HG03045 (cell line): ENCODE data around the gene UQCRHL.

ENCODE experiments used
- ATAC-seq: cut with Tn5 transposase; IDR thresholded peaks from one replicate; pipeline ENCODE4 v1.9.1; 2021; ENCODE audit warnings: mild to moderate bottlenecking, moderate library complexity; ENCODE audit not compliant: unreplicated experiment

The UQCRHL gene

DNA sequence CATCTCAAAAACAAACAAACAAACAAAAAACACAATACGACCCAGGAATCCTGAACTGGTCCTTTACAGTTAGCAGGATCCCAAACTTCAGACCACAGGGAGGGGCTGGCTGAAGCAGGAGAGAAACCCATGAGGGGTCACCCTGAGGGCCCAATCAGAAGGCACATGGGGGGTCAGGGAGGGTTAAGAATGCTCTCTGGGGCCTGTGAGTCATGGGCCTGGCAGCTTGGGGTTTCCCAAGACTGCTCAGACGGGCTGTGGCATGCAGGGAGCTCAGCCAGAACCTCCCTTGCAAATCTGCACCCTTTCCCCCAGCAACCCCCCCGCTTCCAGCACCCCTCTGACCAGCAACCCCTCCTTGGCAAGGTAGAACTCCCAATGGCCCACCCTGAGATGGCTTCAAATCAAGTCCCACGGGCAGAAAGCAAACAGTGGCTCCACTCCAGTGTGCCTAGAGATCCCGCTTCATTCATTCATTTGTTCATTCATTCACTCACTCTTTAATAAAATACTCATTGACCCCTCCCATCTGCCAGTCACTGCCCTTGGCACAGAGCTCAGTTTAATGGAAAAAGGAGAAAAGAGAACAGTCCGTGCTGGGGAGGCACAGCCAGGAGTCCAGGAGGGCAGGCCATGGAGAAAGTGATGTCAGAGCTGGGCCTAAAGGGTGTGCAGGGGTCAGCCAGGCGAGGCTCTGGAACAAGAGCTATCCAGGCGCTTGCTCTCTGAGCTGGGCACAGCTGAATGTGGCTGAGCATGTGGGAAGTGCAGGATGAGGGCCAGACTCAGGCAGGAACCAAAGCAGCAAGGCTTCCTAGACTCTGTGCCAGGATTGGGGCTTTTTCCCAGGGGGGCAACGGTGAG lies 8.2 kb downstream of the UQCRHL start:
- ATAC-seq, result no peak

DNA sequence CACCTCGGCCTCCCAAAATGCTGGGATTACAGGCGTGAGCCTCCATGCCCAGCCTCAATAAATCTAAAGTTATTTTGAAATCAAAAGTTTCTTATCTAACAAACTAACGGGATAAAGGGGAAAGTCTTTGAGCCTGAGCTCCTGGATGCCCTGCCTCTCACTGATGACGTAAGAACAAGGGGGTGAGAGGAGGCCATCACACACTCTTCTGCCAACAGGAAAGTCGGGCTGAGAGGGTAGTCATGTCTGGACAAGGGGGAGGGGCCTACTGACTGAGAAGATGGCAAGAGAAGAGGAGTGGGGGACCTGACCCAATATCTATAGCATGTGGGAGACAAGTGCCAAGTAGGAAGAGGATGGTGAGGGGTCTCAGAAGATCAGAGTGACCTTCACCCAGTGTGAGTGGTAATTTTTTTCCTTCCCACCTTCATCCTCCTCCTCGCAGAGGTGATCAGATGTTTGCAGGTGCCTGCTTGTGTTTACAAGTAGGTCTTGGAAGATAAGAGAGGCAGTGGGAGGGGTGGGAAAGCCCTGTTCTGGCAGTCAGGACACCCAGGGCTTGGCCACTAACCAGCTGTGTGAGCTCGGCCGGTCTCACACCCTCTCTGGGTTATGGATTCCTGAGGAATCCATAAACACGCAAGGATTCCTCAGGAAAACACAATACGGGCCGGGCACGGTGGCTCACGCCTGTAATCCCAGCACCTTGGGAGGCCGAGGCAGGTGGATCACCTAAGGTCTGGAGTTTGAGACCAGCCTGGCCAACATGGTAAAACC lies 9.6 kb downstream of the UQCRHL start:
- ATAC-seq, result no peak

DNA sequence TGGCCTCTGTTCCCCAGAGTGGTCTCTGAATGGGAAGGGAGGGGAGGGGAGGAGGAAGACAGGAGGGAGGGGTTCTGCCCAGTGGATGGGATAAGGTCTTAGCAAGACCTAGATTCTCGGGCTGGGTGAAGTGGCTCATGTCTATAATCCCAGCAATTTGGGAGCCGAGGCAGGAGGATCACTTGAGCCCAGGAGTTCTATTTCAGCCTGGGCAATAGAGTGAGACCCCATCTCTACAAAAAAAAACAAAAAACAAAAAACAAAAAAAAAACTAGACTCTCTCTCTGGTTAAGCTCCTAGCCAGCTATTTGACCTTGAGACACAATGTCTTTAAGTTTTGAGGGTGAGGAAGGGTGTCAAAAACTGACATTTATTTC lies 11.4 kb downstream of the UQCRHL start:
- no peak for ATAC-seq

- ATAC-seq, result no peak
Observed at GRCh38 chr1:15788624-15789301, 18.7 kb downstream of the UQCRHL start.

DNA sequence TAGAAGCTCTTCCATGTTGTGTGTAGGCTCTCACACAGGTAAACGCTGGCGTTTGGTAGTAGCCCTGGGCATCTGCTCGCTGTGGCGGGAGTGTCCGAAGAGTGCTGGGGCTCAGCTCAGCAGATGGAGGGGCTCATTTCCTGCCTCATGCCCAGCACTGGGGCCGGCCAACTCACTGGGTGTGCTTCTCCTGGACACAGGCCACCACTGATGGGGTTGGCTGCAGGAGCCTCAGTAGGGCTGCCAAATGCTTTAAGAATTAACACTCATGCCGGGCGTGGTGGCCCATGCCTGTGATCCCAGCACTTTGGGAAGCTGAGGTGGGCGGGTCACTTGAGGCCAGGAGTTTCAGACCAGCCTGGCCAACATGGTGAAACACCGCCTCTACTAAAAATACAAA lies 20.9 kb downstream of the UQCRHL start:
- no peak for ATAC-seq

DNA sequence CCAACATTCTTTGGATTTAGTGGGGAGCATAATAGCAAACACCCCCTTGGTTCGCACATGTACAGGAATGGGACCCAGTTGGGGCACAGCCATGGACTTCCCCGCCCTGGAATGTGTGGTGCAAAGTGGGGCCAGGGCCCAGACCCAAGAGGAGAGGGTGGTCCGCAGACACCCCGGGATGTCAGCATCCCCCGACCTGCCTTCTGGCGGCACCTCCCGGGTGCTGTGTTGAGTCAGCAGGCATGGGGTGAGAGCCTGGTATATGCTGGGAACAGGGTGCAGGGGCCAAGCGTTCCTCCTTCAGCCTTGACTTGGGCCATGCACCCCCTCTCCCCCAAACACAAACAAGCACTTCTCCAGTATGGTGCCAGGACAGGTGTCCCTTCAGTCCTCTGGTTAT lies 21.8 kb downstream of the UQCRHL start:
- no peak for ATAC-seq

DNA sequence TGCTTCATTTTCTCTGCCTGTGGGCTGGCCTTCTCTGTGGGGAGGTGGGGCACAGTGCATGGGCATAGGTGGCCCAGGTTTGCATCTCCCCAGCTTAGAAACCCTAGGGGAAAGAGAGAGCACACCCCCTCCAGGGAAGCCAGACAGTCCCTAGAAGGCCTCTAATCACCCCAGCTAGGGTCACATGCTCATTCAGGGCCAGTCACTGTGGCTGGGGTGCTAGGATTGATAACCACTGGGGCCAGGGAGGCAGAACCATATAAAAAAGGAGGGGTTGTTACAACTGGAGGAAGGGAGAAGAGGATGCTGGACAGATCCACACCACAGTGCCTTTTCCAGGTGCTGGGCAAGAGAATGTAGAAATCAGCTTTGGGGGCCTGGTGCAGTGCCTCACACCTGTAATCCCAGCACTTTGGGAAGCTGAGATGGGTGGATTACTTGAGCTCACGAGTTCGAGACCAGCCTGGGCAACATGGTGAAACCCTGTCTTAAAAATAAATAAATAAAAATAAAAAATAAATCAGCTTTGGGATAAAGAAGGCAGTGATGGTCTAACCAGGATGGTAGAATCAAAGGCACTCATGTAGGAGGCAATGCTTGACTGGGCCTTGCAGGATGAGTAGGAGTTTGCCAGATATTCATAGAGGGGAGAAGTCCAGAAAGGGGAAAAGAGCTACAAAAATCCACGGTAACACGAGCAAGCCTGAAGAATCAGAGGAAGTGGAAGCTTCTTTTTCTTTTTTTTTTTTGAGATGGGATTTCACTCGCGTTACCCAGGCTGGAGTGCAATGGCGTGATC lies 29.3 kb downstream of the UQCRHL start:
- ATAC-seq, result no peak

DNA sequence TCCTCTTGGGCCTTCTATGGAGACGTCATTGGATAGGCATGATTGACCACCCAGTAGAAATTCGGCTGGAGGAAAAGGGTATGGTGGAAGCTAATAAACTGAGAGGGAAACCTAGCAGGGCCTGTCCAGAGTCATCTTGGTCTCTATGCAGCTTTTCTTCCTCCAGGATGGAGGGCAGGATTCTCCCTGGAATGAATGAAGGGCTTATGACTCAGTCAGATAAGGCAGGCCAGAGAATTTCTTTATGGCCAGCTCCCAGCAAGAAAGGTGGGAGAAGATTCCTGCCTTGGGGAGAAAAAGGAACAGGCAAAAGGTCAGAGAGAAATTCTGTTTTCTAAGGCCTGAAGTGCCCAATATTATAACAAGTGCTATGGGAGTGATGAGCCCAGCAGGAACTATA lies 31.7 kb downstream of the UQCRHL start:
- ATAC-seq, result no peak

- no peak for ATAC-seq
Observed at GRCh38 chr1:15771836-15772515, 35.5 kb downstream of the UQCRHL start.

GRCh38 chr1:15770313-15770962 lies 37.0 kb downstream of the UQCRHL start:
- no peak for ATAC-seq

- no peak for ATAC-seq
Observed at GRCh38 chr1:15768388-15768787, 39.1 kb downstream of the UQCRHL start.

DNA sequence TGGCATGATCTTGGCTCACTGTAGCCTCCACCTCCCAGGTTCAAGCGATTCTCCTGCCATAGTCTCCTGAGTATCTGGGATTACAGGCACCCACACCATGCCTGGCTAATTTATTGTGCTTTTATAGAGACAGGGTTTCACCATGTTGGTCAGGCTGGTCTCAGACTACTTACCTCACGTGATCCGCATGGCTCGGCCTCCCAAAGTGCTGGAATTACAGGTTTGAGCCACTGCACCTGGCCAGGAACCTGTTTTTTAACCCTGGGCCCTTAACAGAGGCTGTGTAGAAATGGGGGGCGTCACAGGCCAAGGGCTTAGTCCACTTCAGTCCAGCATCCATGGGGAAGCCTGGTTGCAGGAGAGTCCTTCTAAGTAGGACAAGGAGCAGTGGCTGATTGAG lies 39.5 kb downstream of the UQCRHL start:
- no peak for ATAC-seq

- ATAC-seq, result no peak
Observed at GRCh38 chr1:15765495-15766194, 41.8 kb downstream of the UQCRHL start.

DNA sequence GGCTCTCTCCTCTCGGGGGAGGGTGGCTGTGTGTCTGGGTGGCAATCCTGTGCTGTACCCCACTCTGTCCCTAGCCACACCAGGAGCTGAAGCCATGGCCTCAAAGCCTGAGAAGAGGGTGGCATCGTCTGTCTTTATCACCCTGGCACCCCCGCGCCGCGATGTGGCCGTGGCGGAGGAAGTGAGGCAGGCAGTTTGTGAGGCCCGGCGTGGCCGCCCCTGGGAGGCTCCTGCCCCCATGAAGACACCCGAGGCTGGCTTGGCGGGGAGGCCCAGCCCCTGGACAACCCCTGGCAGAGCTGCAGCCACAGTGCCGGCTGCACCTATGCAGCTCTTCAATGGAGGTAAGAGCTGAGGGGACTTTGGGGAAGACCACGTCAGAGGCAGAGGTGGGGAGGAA lies 42.6 kb downstream of the UQCRHL start:
- ATAC-seq, result no peak

GRCh38 chr1:15764269-15764764 lies 43.1 kb downstream of the UQCRHL start:
- ATAC-seq, result no peak

GRCh38 chr1:15762546-15762945 lies 44.9 kb downstream of the UQCRHL start:
- ATAC-seq, result no peak

DNA sequence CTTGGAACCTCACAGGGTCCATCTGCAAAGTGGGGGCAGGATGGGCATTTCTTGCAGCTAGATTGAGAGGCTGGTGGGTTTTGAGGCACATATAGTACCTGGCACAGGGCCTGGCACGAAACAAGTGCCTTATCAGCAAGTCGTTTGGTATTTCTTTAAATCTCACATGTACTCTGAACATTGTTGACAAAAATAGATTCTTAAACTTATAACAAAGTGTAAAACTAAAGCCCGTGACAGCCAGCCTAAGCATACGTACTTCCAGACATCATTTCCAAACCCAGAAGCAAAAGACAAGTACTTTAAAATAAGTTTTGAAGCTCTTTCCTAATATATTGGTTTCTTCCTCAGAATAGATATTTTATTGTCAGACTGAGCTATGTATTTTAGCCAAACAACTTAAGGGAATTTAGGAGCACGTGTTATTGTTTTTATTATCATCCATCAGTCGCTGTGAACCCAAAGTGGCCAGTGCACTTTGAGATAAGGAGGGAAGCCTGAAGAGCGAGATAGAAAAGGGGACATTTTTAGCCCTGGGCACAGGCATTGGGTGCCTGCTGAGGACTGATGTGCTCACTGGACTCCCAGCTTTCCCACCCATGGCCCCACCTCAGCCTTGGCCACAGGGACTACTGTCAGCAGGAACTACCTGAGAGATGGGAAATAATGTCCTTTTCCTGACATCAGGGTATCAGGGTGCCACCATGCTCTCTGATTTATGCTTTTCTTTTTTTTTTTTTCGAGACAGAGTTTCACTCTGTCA lies 45.9 kb downstream of the UQCRHL start:
- ATAC-seq, result no peak

- no peak for ATAC-seq
Observed at GRCh38 chr1:15760520-15761211, 46.8 kb downstream of the UQCRHL start.
